ENCODE data around the gene ADRA2C.

- TF ChIP-seq CTCF (conservative IDR thresholded peaks at IDR 0.05; ENCODE audit: low read length) (no peak), EZH2phosphoT487 (IDR thresholded peaks at IDR 0.05; ENCODE audit: borderline replicate concordance, low read depth, low read length) (no peak)
These were observed 36.9 kb upstream of the ADRA2C start for GRCh38 chr4:3729188-3729881.

Measured in OCI-LY7 (cell line).